HCT116 (cell line): Measurements from ENCODE around the gene ZNF777. TPM values are rescaled to one million over a fixed set of nuclear protein-coding genes. Genes with fewer than 3 reads are reported as not detected.

Source experiments
- ATAC-seq: fragments of 200-7000 bp; cut with Tn5 transposase; 2 replicates; pipeline ENCODE4 v1.9.1; 2020; ENCODE audit warnings: mild to moderate bottlenecking, moderate library complexity
- BruUV-seq: library from RNA; stranded (reverse); fragments of 400-500 nt; replicated peaks from 2 replicates; lab custom pipeline; 2021; lab: Mats Ljungman, UMichigan
- CTCF ChIA-PET: fragments of 300-600 bp; sonication (Branson Sonifier 250); formaldehyde crosslinking; loops from one replicate; lab custom pipeline; 2021; ENCODE audit warnings: antibody characterized with exemption; lab: Charles Lee
- POLR2A ChIA-PET: fragments of 300-600, 350-600 bp; sonication (Branson Sonifier 250); formaldehyde crosslinking; loops from one replicate; lab custom pipeline; 2021; ENCODE audit warnings: antibody characterized with exemption; lab: Charles Lee
- RAD21 ChIA-PET, 2 experiments: fragments of 300-600 bp; sonication (Branson Sonifier 250); formaldehyde crosslinking; loops; one replicate each; lab custom pipeline; 2023; ENCODE audit warnings: low total read pairs in 2 of 2; ENCODE audit not compliant: uncharacterized antibody in 2 of 2, unreplicated experiment in 2 of 2, low non-redundant PET in 1 of 2; lab: Charles Lee
- DNase-seq: peaks from one replicate; pipeline ENCODE4 v3.0.0-alpha.2; 2010; ENCODE audit warnings: low read depth, low spot score
- H2AFZ ChIP-seq: fragments of 200-600 bp; shearing (Covaris generic), sonication (generic); 2 replicates; pipeline ENCODE4 v1.6.1; 2017; ENCODE audit warnings: low read depth, mixed run types, mixed read lengths, antibody characterized with exemption, low read length; ENCODE audit not compliant: poor library complexity, severe bottlenecking
- H3K27ac ChIP-seq: 2 replicates; pipeline ENCODE4 v1.5.1; 2012; ENCODE audit warnings: low read depth, low read length
- H3K27me3 ChIP-seq: fragments of 200-600 bp; sonication (generic); 2 replicates; pipeline ENCODE4 v1.6.1; 2016; ENCODE audit warnings: mixed run types, low read length, mixed read lengths; ENCODE audit not compliant: insufficient read depth
- H3K36me3 ChIP-seq, 2 experiments: fragments of 200-500 bp in 1 of 2; fragments of 200-600 bp in 1 of 2; sonication (Bioruptor generic) in 1 of 2; sonication (generic) in 1 of 2; 2 replicates each; pipeline versions ENCODE4 v1.5.1 to v1.6.1; 2014 to 2016; ENCODE audit warnings: low read length in 2 of 2, inconsistent platforms in 1 of 2, mixed read lengths in 1 of 2, mixed run types in 1 of 2; ENCODE audit not compliant: insufficient read depth in 2 of 2, control insufficient read depth in 1 of 2
- H3K4me1 ChIP-seq, 2 experiments: fragments of 200-600 bp in 1 of 2; sonication (generic) in 1 of 2; 2 replicates each; pipeline versions ENCODE4 v1.5.1 to v1.6.1; 2012 to 2017; ENCODE audit warnings: low read length in 2 of 2, inconsistent platforms in 1 of 2, mild to moderate bottlenecking in 1 of 2, mixed read lengths in 1 of 2, mixed run types in 1 of 2, moderate library complexity in 1 of 2; ENCODE audit not compliant: insufficient read depth in 2 of 2, control insufficient read depth in 1 of 2
- H3K4me2 ChIP-seq: fragments of 200-600 bp; sonication (generic); 2 replicates; pipeline ENCODE4 v1.6.1; 2017; ENCODE audit warnings: mixed run types, low read length, mixed read lengths
- H3K4me3 ChIP-seq, 2 experiments: fragments of 200-600 bp in 1 of 2; sonication (generic) in 1 of 2; replicated peaks in 1 of 2; 2 replicates each; pipeline ENCODE4 v1.5.1; 2011 to 2016; ENCODE audit warnings: low read length in 2 of 2, control low read depth in 1 of 2, low read depth in 1 of 2, mild to moderate bottlenecking in 1 of 2, mixed read lengths in 1 of 2, mixed run types in 1 of 2
- H3K79me2 ChIP-seq: fragments of 200-600 bp; sonication (generic); 2 replicates; pipeline ENCODE4 v1.6.1; 2017; ENCODE audit warnings: mild to moderate bottlenecking, mixed run types, low read length, moderate library complexity, mixed read lengths; ENCODE audit not compliant: insufficient read depth
- H3K9ac ChIP-seq: fragments of 200-600 bp; sonication (generic); 2 replicates; pipeline ENCODE4 v1.6.1; 2016; ENCODE audit warnings: low read length, mixed read lengths
- H3K9me2 ChIP-seq: fragments of 200-600 bp; sonication (generic), shearing (Covaris generic); 2 replicates; pipeline ENCODE4 v1.6.1; 2017; ENCODE audit warnings: mixed run types, mild to moderate bottlenecking, moderate library complexity; ENCODE audit not compliant: insufficient read depth
- H3K9me3 ChIP-seq, 2 experiments: fragments of 200-500 bp in 1 of 2; fragments of 200-600 bp in 1 of 2; sonication (Bioruptor generic) in 1 of 2; sonication (generic) in 1 of 2; 2 replicates each; pipeline ENCODE4 v1.6.1; 2014 to 2017; ENCODE audit warnings: low read length in 2 of 2, mixed read lengths in 2 of 2, inconsistent platforms in 1 of 2, low read depth in 1 of 2, mild to moderate bottlenecking in 1 of 2, mixed run types in 1 of 2, moderate library complexity in 1 of 2; ENCODE audit not compliant: control insufficient read depth in 1 of 2, insufficient read depth in 1 of 2
- H4K20me1 ChIP-seq: fragments of 200-600 bp; sonication (generic), shearing (Covaris generic); 2 replicates; pipeline ENCODE4 v1.6.1; 2017; ENCODE audit warnings: mixed run types, mild to moderate bottlenecking, moderate library complexity; ENCODE audit not compliant: insufficient read depth
- CTCF ChIP-seq, 3 experiments: fragments of 200-600 bp in 1 of 3; sonication (generic) in 1 of 3; IDR thresholded peaks in 2 of 3; conservative IDR thresholded peaks in 1 of 3; 2 replicates each; pipeline ENCODE4 v1.5.1; 2012 to 2017; ENCODE audit warnings: low read depth in 2 of 3, low read length in 2 of 3, antibody characterized with exemption in 1 of 3, borderline replicate concordance in 1 of 3, control low read depth in 1 of 3, mild to moderate bottlenecking in 1 of 3, mixed read lengths in 1 of 3, mixed run types in 1 of 3, moderate library complexity in 1 of 3; ENCODE audit not compliant: insufficient read depth in 1 of 3
- ELF1 ChIP-seq: IDR thresholded peaks from 2 replicates; pipeline ENCODE4 v1.6.1; 2012; ENCODE audit warnings: low read depth, borderline replicate concordance
- EZH2phosphoT487 ChIP-seq: fragments of 200-600 bp; IDR thresholded peaks from 2 replicates; pipeline ENCODE4 v1.6.1; 2018; ENCODE audit warnings: antibody characterized with exemption, borderline replicate concordance
- FOSL1 ChIP-seq: IDR thresholded peaks from 2 replicates; pipeline ENCODE4 v1.6.1; 2012; ENCODE audit warnings: low read depth
- MAX ChIP-seq: IDR thresholded peaks from 2 replicates; pipeline ENCODE4 v1.6.1; 2012
- POLR2A ChIP-seq: IDR thresholded peaks from 2 replicates; pipeline ENCODE4 v1.7.0; 2011; ENCODE audit warnings: borderline replicate concordance; ENCODE audit not compliant: insufficient read depth, insufficient read length; ENCODE audit errors: extremely low read depth
- POLR2AphosphoS5 ChIP-seq: IDR thresholded peaks from 2 replicates; pipeline ENCODE4 v1.6.1; 2011; ENCODE audit warnings: mild to moderate bottlenecking, low read depth, low read length, moderate library complexity
- RAD21 ChIP-seq: IDR thresholded peaks from 2 replicates; pipeline ENCODE4 v1.6.1; 2012; ENCODE audit warnings: low read depth, mild to moderate bottlenecking
- SIN3A ChIP-seq: IDR thresholded peaks from 2 replicates; pipeline ENCODE4 v1.6.1; 2012; ENCODE audit warnings: low read depth
- SP1 ChIP-seq: IDR thresholded peaks from 2 replicates; pipeline ENCODE4 v1.6.1; 2012; ENCODE audit warnings: low read depth
- SRF ChIP-seq: IDR thresholded peaks from 2 replicates; pipeline ENCODE4 v1.6.1; 2012; ENCODE audit warnings: low read depth
- YY1 ChIP-seq: IDR thresholded peaks from 2 replicates; pipeline ENCODE4 v1.6.1; 2011; ENCODE audit warnings: low read length, low read depth, moderate library complexity, mild to moderate bottlenecking; ENCODE audit not compliant: insufficient replicate concordance; ENCODE audit errors: extremely low read depth
- ZBTB33 ChIP-seq: IDR thresholded peaks from 2 replicates; pipeline ENCODE4 v1.6.1; 2011; ENCODE audit warnings: mild to moderate bottlenecking, low read length, moderate library complexity; ENCODE audit not compliant: insufficient replicate concordance; ENCODE audit errors: extremely low read depth
- ZFX ChIP-seq: fragments of 450-650 bp; IDR thresholded peaks from 2 replicates; pipeline ENCODE4 v1.6.1; 2017
- ZNF274 ChIP-seq: fragments of 200-500 bp; sonication (Bioruptor generic); IDR thresholded peaks from 2 replicates; pipeline ENCODE4 v1.6.1; 2014; ENCODE audit warnings: mild to moderate bottlenecking, low read depth, low read length, inconsistent platforms
- intact Hi-C: fragments of 100-400 bp; cut with micrococcal nuclease; formaldehyde crosslinking; loops from 2 replicates; pipeline ENCODE4 v1.10.0; 2022
- total RNA-seq: library from RNA; stranded (reverse); gene quantifications from one replicate; pipeline ENCODE4 v1.2.1, GENCODE V29; 2021; ENCODE audit not compliant: unreplicated experiment

Gene ZNF777
- total RNA-seq, 1 experiment from 2014 or later: 15.6 TPM

GRCh38 chr7:149473251-149473650, 12.4 kb upstream of the ZNF777 start (continued):
- TF ChIP-seq ZBTB33 (no peak), POLR2A (no peak), ELF1 (no peak), FOSL1 (no peak), SP1 (no peak)

GRCh38 chr7:149471289-149471953, 10.6 kb upstream of the ZNF777 start:
- H3K79me2 ChIP-seq: no peaks in the 10 kb centered on the region; the same call in 1 of the 2 replicates
- H3K27ac ChIP-seq: no peak overlapping the region
- H3K9me3 ChIP-seq: peaks cover 0 to 3% of the 10 kb centered on the region in 2 experiments; a peak in 1 of 4 replicates
- intact Hi-C loops: no loop called here
- H3K4me1 ChIP-seq: no peaks in the 10 kb centered on the region
- ChIA-PET POLR2A (no interaction called here), CTCF (no interaction called here), RAD21 (no interaction called here)
- no peak for TF ChIP-seq YY1
- TF ChIP-seq MAX: no peak
- no peak for TF ChIP-seq RAD21
- TF ChIP-seq EZH2phosphoT487: no peak
- TF ChIP-seq ELF1: no peak
- no peak for TF ChIP-seq ZNF274
- TF ChIP-seq POLR2AphosphoS5: no peak
- TF ChIP-seq SRF: no peak
- TF ChIP-seq ZFX: no peak
- TF ChIP-seq SIN3A: no peak
- no peak for TF ChIP-seq CTCF (IDR thresholded peaks at IDR 0.05 in 2 of 3, conservative IDR thresholded peaks at IDR 0.05 in 1 of 3; ENCODE audit: borderline replicate concordance in 1 of 3, insufficient read depth in 1 of 3, low read depth in 2 of 3, low read length in 2 of 3)
- no peak for TF ChIP-seq FOSL1
- no peak overlapping the region for H3K4me3 ChIP-seq
- no peak overlapping the region for H2AFZ ChIP-seq
- ATAC-seq: no peak
- peaks cover 11 to 24% of the 10 kb centered on the region in 2 experiments for H3K36me3 ChIP-seq
- no peaks in the 10 kb centered on the region for H3K9me2 ChIP-seq
- BruUV-seq: no TSS peak
- no peak overlapping the region for H3K4me2 ChIP-seq
- H3K9ac ChIP-seq: no peak overlapping the region
- H3K27me3 ChIP-seq: no peaks in the 10 kb centered on the region
- no peak for DNase-seq
- H4K20me1 ChIP-seq: no peaks in the 10 kb centered on the region
